Umbilical cord (tissue), 2 donors: ENCODE measurements around the gene KRTAP5-10. TPM values are rescaled to one million over a fixed set of nuclear protein-coding genes. Genes with fewer than 3 reads are reported as not detected.
A peak's percentile ranks its signal among the peaks of the same experiment; 100 is the strongest.
"Not testable (repeated sequence)": the region's sequence is repeated elsewhere in the genome, so short reads cannot be mapped to it uniquely, and the experiment has no call there.

ENCODE experiments used
- DNase-seq: peaks from one replicate; pipeline ENCODE4 v3.0.0-alpha.2; 2015; ENCODE audit warnings: low spot score
- total RNA-seq: library from RNA; depleted of rRNA; stranded (reverse); fragments of >200 nt; gene quantifications from one replicate; pipeline ENCODE4 v1.2.3, GENCODE V29; 2014; ENCODE audit warnings: low replicate concordance; ENCODE audit not compliant: insufficient read depth

The KRTAP5-10 gene
- total RNA-seq, 1 donor from 2014 or later: not detected

- DNase-seq: not testable (repeated sequence)
Observed at GRCh38 chr11:71571101-71571850, 5.9 kb downstream of the KRTAP5-10 start.

GRCh38 chr11:71572811-71573210 lies 7.4 kb downstream of the KRTAP5-10 start:
- DNase-seq: no peak

GRCh38 chr11:71574418-71574817 lies 9.1 kb downstream of the KRTAP5-10 start:
- no peak for DNase-seq

GRCh38 chr11:71575723-71576424 lies 10.5 kb downstream of the KRTAP5-10 start:
- no peak for DNase-seq

- DNase-seq: not testable (repeated sequence)
Observed at GRCh38 chr11:71576688-71577465, 11.5 kb downstream of the KRTAP5-10 start.

- no peak for DNase-seq
Observed at GRCh38 chr11:71577469-71578004, 12.2 kb downstream of the KRTAP5-10 start.

GRCh38 chr11:71579513-71579912 lies 14.2 kb downstream of the KRTAP5-10 start:
- peak; percentile 59 for DNase-seq

GRCh38 chr11:71580057-71581003 lies 15.0 kb downstream of the KRTAP5-10 start:
- DNase-seq: peak; percentile 70

- no peak for DNase-seq
Observed at GRCh38 chr11:71581826-71582225, 16.5 kb downstream of the KRTAP5-10 start.

- no peak for DNase-seq
Observed at GRCh38 chr11:71582309-71582895, 17.0 kb downstream of the KRTAP5-10 start, which contains the start of gene KRTAP5-11. Gene KRTAP5-11, minus strand, starts transcription at chr11:71582875. Its CDS starts 38 bp downstream, at chr11:71582837.

- DNase-seq: not testable (repeated sequence)
Observed at GRCh38 chr11:71582969-71583368, 17.6 kb downstream of the KRTAP5-10 start.

- DNase-seq: not testable (repeated sequence)
Observed at GRCh38 chr11:71585673-71586072, 20.3 kb downstream of the KRTAP5-10 start.

GRCh38 chr11:71588314-71588713 lies 23.0 kb downstream of the KRTAP5-10 start:
- not testable (repeated sequence) for DNase-seq

- DNase-seq: not testable (repeated sequence)
Observed at GRCh38 chr11:71588822-71589545, 23.6 kb downstream of the KRTAP5-10 start.

- not testable (repeated sequence) for DNase-seq
Observed at GRCh38 chr11:71589546-71589920, 24.2 kb downstream of the KRTAP5-10 start.

GRCh38 chr11:71603221-71603620 lies 37.9 kb downstream of the KRTAP5-10 start:
- not testable (repeated sequence) for DNase-seq

GRCh38 chr11:71604798-71605488 lies 39.6 kb downstream of the KRTAP5-10 start:
- not testable (repeated sequence) for DNase-seq

GRCh38 chr11:71606853-71607519 lies 41.6 kb downstream of the KRTAP5-10 start:
- not testable (repeated sequence) for DNase-seq
